ENCODE results near the gene NOSTRIN. TPM values are rescaled to one million over a fixed set of nuclear protein-coding genes. Genes with fewer than 3 reads are reported as not detected.

Gene NOSTRIN
- 11.0 and 14.2 TPM in 2 replicates for total RNA-seq

GRCh38 chr2:168801961-168802858 lies at the start of gene NOSTRIN:
Gene NOSTRIN (plus strand): TSS chr2:168802637. CDS start chr2:168802647, 10 bp downstream.

GRCh38 chr2:168890006-168890782 lies 87.8 kb downstream of the NOSTRIN start, which contains the start of gene SPC25:
Gene SPC25 (minus strand): TSS chr2:168890430. CDS start chr2:168889519, 911 bp downstream.

GRCh38 chr2:168901003-168901402 lies 98.6 kb downstream of the NOSTRIN start, which contains the start of gene G6PC2:
Gene G6PC2 (plus strand): TSS chr2:168901291. CDS start chr2:168901332, 41 bp downstream.

Other genes starting within 250 kb of the NOSTRIN start
- gene SPC25, start 87.8 kb downstream of the NOSTRIN start, total RNA-seq, result 18.6 and 18.8 TPM in 2 replicates
- gene G6PC2, start 98.7 kb downstream of the NOSTRIN start, total RNA-seq, result not detected in 2 replicates
- gene ABCB11, start 228.7 kb downstream of the NOSTRIN start, total RNA-seq, result under 0.01 and 0.05 TPM in 2 replicates